ENCODE data around the gene KCNQ1.

DNA sequence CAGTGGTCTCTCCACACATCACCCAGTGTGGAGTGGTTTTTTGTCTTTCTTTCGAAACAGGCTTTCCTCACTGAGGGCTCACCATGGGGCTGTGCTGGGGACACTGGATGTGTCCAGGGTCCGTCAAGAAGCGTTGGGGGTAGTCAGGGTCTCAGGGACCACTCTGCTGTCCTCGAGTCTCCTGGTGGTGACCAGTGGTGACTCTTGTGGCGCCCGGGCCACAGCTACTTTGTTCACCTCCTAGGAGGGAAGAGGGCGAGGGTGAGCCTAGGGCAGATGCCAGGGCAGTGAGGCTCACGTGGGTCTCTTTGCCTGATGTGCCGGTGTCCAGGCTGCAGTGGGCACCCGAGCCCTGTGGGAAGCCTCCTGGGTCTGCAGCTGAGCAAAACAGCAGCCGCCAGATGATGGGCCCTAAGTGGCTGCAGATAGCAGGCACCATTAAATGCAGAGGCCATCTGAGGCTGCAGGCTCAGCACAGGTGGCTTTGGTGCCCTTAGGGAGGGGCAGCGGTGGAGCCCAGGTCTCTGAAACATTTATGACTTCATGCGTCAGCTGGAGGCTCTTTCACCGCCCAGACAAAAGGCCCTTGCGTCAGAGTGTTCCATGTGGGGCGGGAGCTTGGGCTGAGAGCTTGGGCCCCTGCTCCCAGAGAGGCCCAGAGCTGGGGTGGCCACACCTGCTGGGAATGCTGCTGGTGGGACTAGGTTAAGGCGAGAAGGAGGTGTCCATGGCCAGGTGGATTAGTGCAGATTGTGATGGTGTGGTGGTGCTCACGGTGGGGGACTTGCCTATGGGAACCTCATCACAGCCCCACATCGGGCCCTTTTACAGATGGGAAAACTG is 29.5 kb downstream of the KCNQ1 start:
- no peak for TF ChIP-seq ZNF121 (CRISPR knock-in tag; conservative IDR thresholded peaks at IDR 0.05)
- TF ChIP-seq POLR2AphosphoS5 (IDR thresholded peaks at IDR 0.05; ENCODE audit: control insufficient read depth, insufficient read depth, low read depth, low read length), result no peak
- no peak for TF ChIP-seq KDM1A (IDR thresholded peaks at IDR 0.05)
- TF ChIP-seq, protein P1, sequence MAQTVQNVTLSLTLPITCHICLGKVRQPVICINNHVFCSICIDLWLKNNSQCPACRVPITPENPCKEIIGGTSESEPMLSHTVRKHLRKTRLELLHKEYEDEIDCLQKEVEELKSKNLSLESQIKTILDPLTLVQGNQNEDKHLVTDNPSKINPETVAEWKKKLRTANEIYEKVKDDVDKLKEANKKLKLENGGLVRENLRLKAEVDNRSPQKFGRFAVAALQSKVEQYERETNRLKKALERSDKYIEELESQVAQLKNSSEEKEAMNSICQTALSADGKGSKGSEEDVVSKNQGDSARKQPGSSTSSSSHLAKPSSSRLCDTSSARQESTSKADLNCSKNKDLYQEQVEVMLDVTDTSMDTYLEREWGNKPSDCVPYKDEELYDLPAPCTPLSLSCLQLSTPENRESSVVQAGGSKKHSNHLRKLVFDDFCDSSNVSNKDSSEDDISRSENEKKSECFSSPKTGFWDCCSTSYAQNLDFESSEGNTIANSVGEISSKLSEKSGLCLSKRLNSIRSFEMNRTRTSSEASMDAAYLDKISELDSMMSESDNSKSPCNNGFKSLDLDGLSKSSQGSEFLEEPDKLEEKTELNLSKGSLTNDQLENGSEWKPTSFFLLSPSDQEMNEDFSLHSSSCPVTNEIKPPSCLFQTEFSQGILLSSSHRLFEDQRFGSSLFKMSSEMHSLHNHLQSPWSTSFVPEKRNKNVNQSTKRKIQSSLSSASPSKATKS (CRISPR knock-in tag; IDR thresholded peaks at IDR 0.05), result no peak
- TF ChIP-seq NEUROD1 (IDR thresholded peaks at IDR 0.05; ENCODE audit: borderline replicate concordance, low read depth, low read length, partially characterized antibody), result no peak
- no peak for TF ChIP-seq ERF (CRISPR knock-in tag; IDR thresholded peaks at IDR 0.05)
- TF ChIP-seq, protein P2, sequence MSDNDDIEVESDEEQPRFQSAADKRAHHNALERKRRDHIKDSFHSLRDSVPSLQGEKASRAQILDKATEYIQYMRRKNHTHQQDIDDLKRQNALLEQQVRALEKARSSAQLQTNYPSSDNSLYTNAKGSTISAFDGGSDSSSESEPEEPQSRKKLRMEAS (CRISPR knock-in tag; IDR thresholded peaks at IDR 0.05), result no peak
- no peak for TF ChIP-seq ZSCAN29 (IDR thresholded peaks at IDR 0.05)
